NCI-H1694 (cell line): ENCODE data around the gene TREH.
"Not testable (repeated sequence)": the region's sequence is repeated elsewhere in the genome, so short reads cannot be mapped to it uniquely, and the experiment has no call there.

Source experiments
- DNase-seq: peaks from one replicate; lab custom pipeline; 2025; lab: John Stamatoyannopoulos, UW

TREH gene

GRCh38 chr11:118679483-118679882 is at the start of gene TREH:
TREH (minus strand) TSS chr11:118679650; CDS start chr11:118679627, 23 bp downstream.
- DNase-seq: no peak

GRCh38 chr11:118728112-118728511 is 48.7 kb upstream of the TREH start:
- not testable (repeated sequence) for DNase-seq

- DNase-seq: not testable (repeated sequence)
Observed at GRCh38 chr11:118727721-118728066, 48.2 kb upstream of the TREH start.

- not testable (repeated sequence) for DNase-seq
Observed at GRCh38 chr11:118727001-118727720, 47.7 kb upstream of the TREH start.

GRCh38 chr11:118721478-118722015 is 42.1 kb upstream of the TREH start:
- DNase-seq: not testable (repeated sequence)

GRCh38 chr11:118720740-118721139 is 41.3 kb upstream of the TREH start:
- DNase-seq: not testable (repeated sequence)

- DNase-seq: not testable (repeated sequence)
Observed at GRCh38 chr11:118720078-118720477, 40.6 kb upstream of the TREH start.

- not testable (repeated sequence) for DNase-seq
Observed at GRCh38 chr11:118718562-118718961, 39.1 kb upstream of the TREH start.

GRCh38 chr11:118717733-118718132 is 38.3 kb upstream of the TREH start:
- DNase-seq: not testable (repeated sequence)

- not testable (repeated sequence) for DNase-seq
Observed at GRCh38 chr11:118717221-118717620, 37.8 kb upstream of the TREH start.

GRCh38 chr11:118715837-118716260 is 36.4 kb upstream of the TREH start:
- DNase-seq: no peak

GRCh38 chr11:118715245-118715831 is 35.9 kb upstream of the TREH start:
- DNase-seq: no peak

GRCh38 chr11:118714816-118715215 is 35.4 kb upstream of the TREH start:
- DNase-seq: no peak

GRCh38 chr11:118714416-118714815 is 35.0 kb upstream of the TREH start:
- not testable (repeated sequence) for DNase-seq

- no peak for DNase-seq
Observed at GRCh38 chr11:118708296-118708695, 28.8 kb upstream of the TREH start.

GRCh38 chr11:118706546-118706825 is 27.0 kb upstream of the TREH start:
- no peak for DNase-seq

- DNase-seq: no peak
Observed at GRCh38 chr11:118705791-118706545, 26.5 kb upstream of the TREH start.

GRCh38 chr11:118705111-118705741 is 25.8 kb upstream of the TREH start:
- DNase-seq: no peak

GRCh38 chr11:118703563-118704106 is 24.2 kb upstream of the TREH start:
- DNase-seq: no peak

GRCh38 chr11:118699506-118700220 is 20.2 kb upstream of the TREH start:
- no peak for DNase-seq

GRCh38 chr11:118697346-118697745 is 17.9 kb upstream of the TREH start:
- DNase-seq: no peak
